ENCODE measurements around the gene RLN1.

GRCh38 chr9:5364294-5365024 lies 24.8 kb upstream of the RLN1 start:
- TF ChIP-seq CTCF (conservative IDR thresholded peaks at IDR 0.05) (no peak), ZFX (IDR thresholded peaks at IDR 0.05) (no peak)
